Stomach smooth muscle (tissue), 2 donors: Measurements from ENCODE around the gene MYEOV.

Experiments
- H3K27ac ChIP-seq: one replicate; pipeline ENCODE4 v1.7.0; 2013; ENCODE audit warnings: mild to moderate bottlenecking, low read length, inconsistent platforms
- H3K27me3 ChIP-seq, 2 donors: one replicate each; pipeline ENCODE4 v1.7.0; 2013; ENCODE audit warnings: low read length in 2 of 2; ENCODE audit not compliant: insufficient read depth in 2 of 2, control insufficient read depth in 1 of 2
- H3K36me3 ChIP-seq, 2 donors: one replicate each; pipeline ENCODE4 v1.7.0; 2013; ENCODE audit warnings: low read length in 2 of 2; ENCODE audit not compliant: control insufficient read depth in 2 of 2, insufficient read depth in 2 of 2
- H3K4me1 ChIP-seq: one replicate; pipeline ENCODE4 v1.7.0; 2013; ENCODE audit warnings: low read length; ENCODE audit not compliant: control insufficient read depth, insufficient read depth
- H3K4me3 ChIP-seq, 2 donors: one replicate each; pipeline ENCODE4 v1.7.0; 2013; ENCODE audit warnings: low read length in 2 of 2
- H3K9ac ChIP-seq, 2 donors: one replicate each; pipeline ENCODE4 v1.7.0; 2013; ENCODE audit warnings: low read length in 2 of 2, mild to moderate bottlenecking in 1 of 2
- H3K9me3 ChIP-seq, 2 donors: one replicate each; pipeline ENCODE4 v1.7.0; 2013; ENCODE audit warnings: low read length in 2 of 2; ENCODE audit not compliant: control insufficient read depth in 2 of 2
- donor health status: healthy.
- donor health status: Pancreatic carcinoma.

Gene MYEOV

DNA sequence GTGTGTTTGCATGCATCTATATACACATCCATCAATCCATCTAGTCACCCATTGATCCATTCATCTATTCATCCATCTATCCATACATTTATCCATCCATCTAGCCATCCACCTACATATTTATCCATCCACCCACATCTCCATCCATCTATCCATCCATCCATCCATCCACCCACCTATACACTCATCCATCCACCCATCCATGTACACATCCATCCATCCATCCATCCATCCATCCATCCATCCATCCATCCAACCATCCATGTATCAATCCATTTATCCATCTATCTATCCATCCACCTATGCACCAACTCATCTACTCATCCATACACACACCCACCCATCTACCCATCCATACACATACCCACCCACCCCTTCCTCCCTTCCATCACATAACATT, 18.8 kb upstream of the MYEOV start:
- H3K27me3 ChIP-seq, result peaks cover 0 to 6% of the 10 kb centered on the region in 2 donors
- H3K9ac ChIP-seq, result no peak overlapping the region
- H3K4me1 ChIP-seq, result no peaks in the 10 kb centered on the region
- H3K9me3 ChIP-seq, result no peaks in the 10 kb centered on the region
- no peak overlapping the region for H3K4me3 ChIP-seq
- no peak overlapping the region for H3K27ac ChIP-seq
- H3K36me3 ChIP-seq, result no peaks in the 10 kb centered on the region

GRCh38 chr11:69276165-69276564, 17.8 kb upstream of the MYEOV start:
- Histone ChIP-seq H3K9ac (no peak overlapping the region), H3K27ac (no peak overlapping the region)

GRCh38 chr11:69277074-69277809, 16.7 kb upstream of the MYEOV start:
- Histone ChIP-seq H3K4me3 (no peak overlapping the region), H3K27me3 (peaks cover 0 to 9% of the 10 kb centered on the region in 2 donors), H3K36me3 (no peaks in the 10 kb centered on the region), H3K9ac (no peak overlapping the region), H3K27ac (no peak overlapping the region), H3K9me3 (peaks cover 0 to 8% of the 10 kb centered on the region in 2 donors), H3K4me1 (no peaks in the 10 kb centered on the region)

More at GRCh38 chr11:69276165-69276564, 17.8 kb upstream of the MYEOV start:
- H3K4me1 ChIP-seq, result no peaks in the 10 kb centered on the region
- no peaks in the 10 kb centered on the region for H3K36me3 ChIP-seq
- H3K9me3 ChIP-seq, result no peaks in the 10 kb centered on the region
- H3K4me3 ChIP-seq, result no peak overlapping the region
- H3K27me3 ChIP-seq, result peaks cover 0 to 6% of the 10 kb centered on the region in 2 donors

- H3K4me1 ChIP-seq, result no peaks in the 10 kb centered on the region
- H3K4me3 ChIP-seq, result no peak overlapping the region
- no peaks in the 10 kb centered on the region for H3K36me3 ChIP-seq
- H3K9me3 ChIP-seq, result peaks cover 0 to 12% of the 10 kb centered on the region in 2 donors
- peaks cover 0 to 9% of the 10 kb centered on the region in 2 donors for H3K27me3 ChIP-seq
- H3K27ac ChIP-seq, result no peak overlapping the region
- no peak overlapping the region for H3K9ac ChIP-seq
Observed at GRCh38 chr11:69278091-69278867, 15.7 kb upstream of the MYEOV start.

GRCh38 chr11:69280451-69280850, 13.5 kb upstream of the MYEOV start:
- Histone ChIP-seq H3K27me3 (peaks cover 0 to 13% of the 10 kb centered on the region in 2 donors), H3K9me3 (peaks cover 0 to 12% of the 10 kb centered on the region in 2 donors), H3K27ac (no peak overlapping the region), H3K4me1 (no peaks in the 10 kb centered on the region), H3K36me3 (no peaks in the 10 kb centered on the region), H3K9ac (no peak overlapping the region), H3K4me3 (no peak overlapping the region)

GRCh38 chr11:69280994-69281393, 13.0 kb upstream of the MYEOV start:
- Histone ChIP-seq H3K9me3 (peaks cover 0 to 12% of the 10 kb centered on the region in 2 donors), H3K4me1 (no peaks in the 10 kb centered on the region), H3K4me3 (no peak overlapping the region), H3K27me3 (peaks cover 0 to 14% of the 10 kb centered on the region in 2 donors), H3K9ac (no peak overlapping the region), H3K36me3 (no peaks in the 10 kb centered on the region), H3K27ac (no peak overlapping the region)

- Histone ChIP-seq H3K36me3 (no peaks in the 10 kb centered on the region), H3K9ac (no peak overlapping the region), H3K4me1 (no peaks in the 10 kb centered on the region), H3K4me3 (no peak overlapping the region), H3K27ac (no peak overlapping the region), H3K27me3 (peaks cover 0 to 18% of the 10 kb centered on the region in 2 donors), H3K9me3 (peaks cover 0 to 12% of the 10 kb centered on the region in 2 donors)
Observed at GRCh38 chr11:69283446-69283845, 10.5 kb upstream of the MYEOV start.

DNA sequence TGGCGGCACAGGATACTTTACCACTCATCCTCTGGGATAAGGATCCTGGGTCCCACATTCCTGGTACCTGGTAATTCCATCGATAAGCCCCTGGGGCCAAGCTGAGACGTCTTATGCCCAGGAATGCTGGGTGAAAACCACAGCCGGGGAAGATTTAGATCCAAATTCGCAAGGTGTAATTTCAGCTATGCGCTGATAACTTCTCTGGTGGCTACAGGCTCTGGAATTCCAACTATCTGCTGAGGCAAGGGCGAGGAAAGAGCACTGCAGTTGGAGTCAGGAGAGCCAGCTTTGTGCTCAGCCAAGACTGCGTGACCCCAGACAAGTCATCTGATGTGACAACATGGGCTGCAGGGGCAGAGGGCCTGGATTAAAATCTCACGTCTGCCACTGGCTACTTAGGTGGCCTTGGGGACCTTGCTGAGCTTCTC, 9.9 kb upstream of the MYEOV start:
- no peaks in the 10 kb centered on the region for H3K4me1 ChIP-seq
- H3K9me3 ChIP-seq, result peaks cover 0 to 12% of the 10 kb centered on the region in 2 donors
- H3K9ac ChIP-seq, result no peak overlapping the region
- no peak overlapping the region for H3K27ac ChIP-seq
- H3K36me3 ChIP-seq, result no peaks in the 10 kb centered on the region
- peaks cover 4 to 21% of the 10 kb centered on the region in 2 donors for H3K27me3 ChIP-seq
- H3K4me3 ChIP-seq, result no peak overlapping the region

- Histone ChIP-seq H3K9me3 (peaks cover 0 to 12% of the 10 kb centered on the region in 2 donors), H3K4me1 (no peaks in the 10 kb centered on the region), H3K9ac (no peak overlapping the region), H3K4me3 (no peak overlapping the region), H3K27ac (no peak overlapping the region), H3K27me3 (peaks cover 7 to 21% of the 10 kb centered on the region in 2 donors), H3K36me3 (no peaks in the 10 kb centered on the region)
Observed at GRCh38 chr11:69285091-69285490, 8.9 kb upstream of the MYEOV start.

- Histone ChIP-seq H3K9me3 (peaks cover 0 to 12% of the 10 kb centered on the region in 2 donors), H3K36me3 (no peaks in the 10 kb centered on the region), H3K27me3 (peaks cover 7 to 21% of the 10 kb centered on the region in 2 donors), H3K4me3 (no peak overlapping the region), H3K9ac (no peak overlapping the region), H3K4me1 (no peaks in the 10 kb centered on the region), H3K27ac (no peak overlapping the region)
Observed at GRCh38 chr11:69285766-69286165, 8.2 kb upstream of the MYEOV start.
